OCI-LY1 (cell line): ENCODE measurements around the gene IMMP2L.

Experiments used
- H2AFZ ChIP-seq: fragments of 200-600 bp; sonication (generic), shearing (Covaris generic); 2 replicates; pipeline ENCODE4 v1.6.0; 2014; ENCODE audit warnings: antibody characterized with exemption, mild to moderate bottlenecking, low read length
- H3F3A ChIP-seq: fragments of 200-600 bp; sonication (generic), shearing (Covaris generic); 2 replicates; pipeline ENCODE4 v1.6.0; 2014; ENCODE audit warnings: mild to moderate bottlenecking, antibody characterized with exemption, low read length, moderate library complexity; ENCODE audit not compliant: insufficient read depth
- H3K27ac ChIP-seq: fragments of 200-600 bp; sonication (generic); 2 replicates; pipeline ENCODE4 v1.5.1; 2014; ENCODE audit warnings: low read length, mixed run types, mild to moderate bottlenecking, low read depth; ENCODE audit not compliant: poor library complexity, severe bottlenecking
- H3K27me3 ChIP-seq: fragments of 200-600 bp; sonication (generic); 2 replicates; pipeline ENCODE4 v1.6.0; 2014; ENCODE audit warnings: antibody characterized with exemption, mild to moderate bottlenecking, low read length, moderate library complexity; ENCODE audit not compliant: insufficient read depth
- H3K36me3 ChIP-seq: fragments of 200-600 bp; sonication (generic); 2 replicates; pipeline ENCODE4 v1.6.1; 2014; ENCODE audit warnings: mild to moderate bottlenecking, antibody characterized with exemption, low read length, moderate library complexity, mixed read lengths; ENCODE audit not compliant: insufficient read depth
- H3K4me1 ChIP-seq: fragments of 200-600 bp; sonication (generic); 2 replicates; pipeline ENCODE4 v1.5.1; 2014; ENCODE audit warnings: mild to moderate bottlenecking, low read length, moderate library complexity; ENCODE audit not compliant: insufficient read depth, severe bottlenecking
- H3K4me2 ChIP-seq: fragments of 200-600 bp; sonication (generic), shearing (Covaris generic); 2 replicates; pipeline ENCODE4 v1.6.1; 2014; ENCODE audit warnings: low read length
- H3K4me3 ChIP-seq: fragments of 200-600 bp; sonication (generic); 2 replicates; pipeline ENCODE4 v1.5.1; 2014; ENCODE audit warnings: low read length, low read depth, mild to moderate bottlenecking, mixed read lengths; ENCODE audit not compliant: poor library complexity, severe bottlenecking
- H3K79me2 ChIP-seq: fragments of 200-600 bp; shearing (Covaris generic); 2 replicates; pipeline ENCODE4 v1.6.1; 2016; ENCODE audit warnings: mixed run types, low read length, mixed read lengths; ENCODE audit not compliant: insufficient read depth
- H3K9ac ChIP-seq: fragments of 200-600 bp; sonication (generic), shearing (Covaris generic); 2 replicates; pipeline ENCODE4 v1.6.1; 2014; ENCODE audit warnings: mild to moderate bottlenecking, low read length, mixed read lengths
- H3K9me2 ChIP-seq: fragments of 200-600 bp; sonication (generic), shearing (Covaris generic); 2 replicates; pipeline ENCODE4 v1.6.1; 2014; ENCODE audit warnings: low read depth, mild to moderate bottlenecking, low read length, mixed read lengths
- H3K9me3 ChIP-seq: fragments of 200-600 bp; shearing (Covaris generic); 2 replicates; pipeline ENCODE4 v1.6.1; 2014; ENCODE audit warnings: low read length, mixed read lengths
- H4K20me1 ChIP-seq: fragments of 200-600 bp; sonication (generic), shearing (Covaris generic); 2 replicates; pipeline ENCODE4 v1.6.0; 2016; ENCODE audit warnings: mild to moderate bottlenecking, low read length; ENCODE audit not compliant: insufficient read depth
- CTCF ChIP-seq: fragments of 200-600 bp; sonication (generic), shearing (Covaris generic); IDR thresholded peaks from 2 replicates; pipeline ENCODE4 v1.5.1; 2017; ENCODE audit warnings: mild to moderate bottlenecking, antibody characterized with exemption, low read length, moderate library complexity, mixed read lengths
- EZH2 ChIP-seq: fragments of 200-600 bp; sonication (generic), shearing (Covaris generic); IDR thresholded peaks from 2 replicates; pipeline ENCODE4 v1.8.0; 2017; ENCODE audit warnings: borderline replicate concordance, mixed run types, mild to moderate bottlenecking, antibody characterized with exemption, low read length, moderate library complexity, mixed read lengths

IMMP2L gene

DNA sequence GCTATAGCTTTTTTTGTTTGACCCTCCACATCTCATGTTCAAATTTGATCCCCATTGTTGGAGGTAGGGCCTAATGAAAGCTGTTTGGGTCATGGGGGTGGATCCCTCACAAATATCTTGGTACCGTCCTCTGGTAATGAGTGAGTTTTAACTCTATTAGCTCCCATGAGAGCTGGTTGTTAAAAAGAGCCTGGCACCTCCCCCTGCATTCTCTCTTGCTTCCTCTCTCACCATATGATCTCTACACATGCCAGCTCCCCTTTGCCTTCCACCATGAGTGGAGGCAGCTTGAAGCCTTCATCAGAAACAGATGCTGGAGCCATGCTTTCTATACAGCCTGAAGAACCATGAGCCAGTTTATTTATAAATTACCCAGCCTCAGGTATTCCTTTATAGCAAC is 43.0 kb upstream of the IMMP2L start:
- Histone ChIP-seq H4K20me1 (no peaks in the 10 kb centered on the region), H3K4me1 (no peaks in the 10 kb centered on the region), H3K27ac (no peak overlapping the region), H3F3A (no peaks in the 10 kb centered on the region), H3K27me3 (no peaks in the 10 kb centered on the region), H3K9me2 (no peaks in the 10 kb centered on the region), H3K4me3 (no peak overlapping the region), H3K36me3 (no peaks in the 10 kb centered on the region), H2AFZ (no peak overlapping the region), H3K4me2 (no peak overlapping the region), H3K9ac (no peak overlapping the region), H3K79me2 (no peaks in the 10 kb centered on the region), H3K9me3 (no peaks in the 10 kb centered on the region)
- TF ChIP-seq EZH2: no peak
- TF ChIP-seq CTCF: no peak

GRCh38 chr7:111600091-111600490 is 37.8 kb upstream of the IMMP2L start:
- Histone ChIP-seq H3K4me3 (no peak overlapping the region), H3K4me2 (no peak overlapping the region), H3F3A (no peaks in the 10 kb centered on the region)

DNA sequence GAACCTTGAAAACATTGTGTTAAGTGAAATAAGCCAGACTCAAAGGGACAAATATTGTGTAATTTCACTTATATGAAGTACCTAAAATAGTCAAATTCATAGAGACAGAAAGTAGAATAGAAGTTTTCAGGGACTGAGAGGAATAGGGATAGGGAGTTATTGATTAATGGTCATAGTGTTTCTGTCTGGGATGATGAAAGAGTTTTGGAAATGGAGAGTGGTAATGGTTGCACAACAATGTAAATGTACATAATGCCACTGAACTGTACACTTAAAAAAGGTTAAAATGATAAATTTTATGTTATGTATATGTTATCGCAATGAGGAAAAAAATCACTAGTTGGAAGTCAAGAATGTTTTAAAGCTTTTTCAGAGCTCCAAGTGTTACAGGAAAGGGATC is 33.5 kb upstream of the IMMP2L start:
- no peaks in the 10 kb centered on the region for H3K27me3 ChIP-seq
- no peaks in the 10 kb centered on the region for H3K4me1 ChIP-seq
- no peaks in the 10 kb centered on the region for H3F3A ChIP-seq
- H2AFZ ChIP-seq: no peak overlapping the region
- TF ChIP-seq EZH2 (no peak), CTCF (no peak)
- H3K4me3 ChIP-seq: no peak overlapping the region
- H3K9ac ChIP-seq: no peak overlapping the region
- no peaks in the 10 kb centered on the region for H3K9me3 ChIP-seq
- no peaks in the 10 kb centered on the region for H4K20me1 ChIP-seq
- no peaks in the 10 kb centered on the region for H3K36me3 ChIP-seq
- H3K79me2 ChIP-seq: no peaks in the 10 kb centered on the region
- no peaks in the 10 kb centered on the region for H3K9me2 ChIP-seq
- no peak overlapping the region for H3K4me2 ChIP-seq
- no peak overlapping the region for H3K27ac ChIP-seq

More at GRCh38 chr7:111600091-111600490, 37.8 kb upstream of the IMMP2L start:
- Histone ChIP-seq H3K36me3 (no peaks in the 10 kb centered on the region), H3K4me1 (no peaks in the 10 kb centered on the region), H3K9me3 (no peaks in the 10 kb centered on the region), H3K9ac (no peak overlapping the region), H2AFZ (no peak overlapping the region), H3K9me2 (no peaks in the 10 kb centered on the region), H3K79me2 (no peaks in the 10 kb centered on the region), H4K20me1 (no peaks in the 10 kb centered on the region), H3K27me3 (no peaks in the 10 kb centered on the region), H3K27ac (no peak overlapping the region)
- no peak for TF ChIP-seq EZH2
- TF ChIP-seq CTCF: no peak
